GM12892 (cell line): Measurements from ENCODE around the gene IL36RN.

Source experiments
- POLR2A ChIP-seq: IDR thresholded peaks from 2 replicates; pipeline ENCODE4 v1.6.1; 2011; ENCODE audit warnings: low read depth, low read length, control low read depth
- POLR2AphosphoS5 ChIP-seq: IDR thresholded peaks from 2 replicates; pipeline ENCODE4 v1.6.1; 2011; ENCODE audit warnings: low read depth, low read length, control low read depth
- TAF1 ChIP-seq: IDR thresholded peaks from 2 replicates; pipeline ENCODE4 v1.6.1; 2011; ENCODE audit warnings: low read depth, mild to moderate bottlenecking, control low read depth, low read length, borderline replicate concordance

DNA sequence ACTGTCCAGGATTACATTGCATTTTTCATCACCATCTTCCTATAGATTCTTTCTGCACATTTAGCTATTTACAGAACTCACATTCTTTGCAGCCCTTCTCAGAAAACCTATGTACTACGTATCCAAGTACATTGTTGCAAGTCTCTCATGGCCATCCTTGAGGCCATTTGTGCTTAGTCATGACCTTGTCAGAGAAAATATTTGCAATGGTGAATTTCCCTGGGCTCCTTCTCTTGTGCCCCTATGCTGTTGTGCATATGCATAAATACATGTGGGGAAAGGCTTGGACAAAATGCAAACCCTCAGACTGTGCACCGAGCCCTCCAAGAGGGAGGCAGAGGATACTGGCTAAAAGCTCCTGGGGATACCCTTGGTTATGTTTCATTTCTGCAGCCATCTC lies 34.2 kb upstream of the IL36RN start:
- no peak for TF ChIP-seq POLR2AphosphoS5
- no peak for TF ChIP-seq POLR2A
- no peak for TF ChIP-seq TAF1
